IPS-NIHi7 (cell line): Measurements from ENCODE around the gene PA2G4.

ENCODE experiments used
- DNase-seq: peaks from one replicate; pipeline ENCODE4 v3.0.0; 2012; ENCODE audit warnings: mixed read lengths; ENCODE audit errors: extremely low spot score

Gene PA2G4

DNA sequence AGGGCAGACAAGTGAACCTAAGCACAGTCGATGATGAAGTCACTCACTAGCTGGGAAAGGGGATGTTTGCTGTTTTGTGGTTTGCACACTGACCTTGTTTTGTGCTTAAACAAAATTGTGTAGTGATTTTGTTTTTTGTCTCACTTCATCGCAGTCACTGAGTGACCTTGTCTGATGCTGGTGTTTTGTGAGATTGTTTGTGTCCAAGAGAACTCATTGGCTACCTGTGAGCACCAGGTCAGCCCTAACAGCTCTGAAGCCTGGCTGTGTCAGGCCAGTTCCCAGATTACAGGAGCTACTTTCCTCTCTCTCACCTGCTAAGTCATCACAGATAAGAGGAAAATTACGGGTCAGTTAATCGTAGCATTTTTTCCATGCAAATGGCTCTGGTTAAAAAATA is 19.8 kb downstream of the PA2G4 start:
- no peak for DNase-seq

DNA sequence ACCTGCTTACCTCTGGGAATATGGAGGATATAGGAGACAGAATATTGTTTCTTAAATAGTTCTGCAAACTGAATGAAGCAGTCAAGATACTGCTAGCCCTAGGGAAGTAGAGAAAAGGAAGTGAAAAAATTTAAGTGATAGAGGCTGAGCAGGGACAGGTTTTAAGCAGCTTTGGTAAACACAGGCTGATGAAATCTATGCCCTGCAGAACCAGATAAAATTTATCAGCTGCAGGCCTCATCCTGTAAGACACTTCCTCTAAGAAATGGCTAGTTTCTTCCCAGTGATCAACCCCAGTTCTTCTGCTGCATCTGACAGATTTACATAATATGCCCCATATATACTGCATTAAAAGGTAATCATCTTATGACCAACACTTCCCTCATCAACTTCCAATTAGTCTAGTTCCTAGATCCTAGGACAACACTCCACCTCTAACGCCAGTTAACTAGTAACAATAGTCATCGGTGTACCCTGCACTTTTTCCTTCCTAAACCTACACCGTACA is 22.4 kb downstream of the PA2G4 start:
- no peak for DNase-seq

DNA sequence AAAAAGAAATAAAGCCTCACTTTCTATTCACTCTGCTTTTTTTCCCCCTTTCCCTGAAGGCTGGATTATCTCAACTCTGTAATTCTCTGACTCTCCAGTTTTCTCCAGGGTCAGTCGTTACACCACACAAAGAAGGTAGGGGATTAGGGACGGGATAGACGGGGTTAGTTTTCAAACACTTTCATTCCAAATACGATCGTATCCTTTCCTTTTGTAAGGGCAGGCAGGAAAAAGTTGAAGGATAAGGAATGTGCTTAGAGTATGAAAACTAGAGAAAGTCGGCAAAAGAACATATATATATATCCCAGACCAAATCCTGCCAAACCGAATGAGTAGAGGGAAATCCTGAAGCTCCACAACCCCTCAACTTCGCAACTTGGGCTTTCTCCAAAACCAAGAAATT is 23.1 kb downstream of the PA2G4 start:
- DNase-seq, result no peak

DNA sequence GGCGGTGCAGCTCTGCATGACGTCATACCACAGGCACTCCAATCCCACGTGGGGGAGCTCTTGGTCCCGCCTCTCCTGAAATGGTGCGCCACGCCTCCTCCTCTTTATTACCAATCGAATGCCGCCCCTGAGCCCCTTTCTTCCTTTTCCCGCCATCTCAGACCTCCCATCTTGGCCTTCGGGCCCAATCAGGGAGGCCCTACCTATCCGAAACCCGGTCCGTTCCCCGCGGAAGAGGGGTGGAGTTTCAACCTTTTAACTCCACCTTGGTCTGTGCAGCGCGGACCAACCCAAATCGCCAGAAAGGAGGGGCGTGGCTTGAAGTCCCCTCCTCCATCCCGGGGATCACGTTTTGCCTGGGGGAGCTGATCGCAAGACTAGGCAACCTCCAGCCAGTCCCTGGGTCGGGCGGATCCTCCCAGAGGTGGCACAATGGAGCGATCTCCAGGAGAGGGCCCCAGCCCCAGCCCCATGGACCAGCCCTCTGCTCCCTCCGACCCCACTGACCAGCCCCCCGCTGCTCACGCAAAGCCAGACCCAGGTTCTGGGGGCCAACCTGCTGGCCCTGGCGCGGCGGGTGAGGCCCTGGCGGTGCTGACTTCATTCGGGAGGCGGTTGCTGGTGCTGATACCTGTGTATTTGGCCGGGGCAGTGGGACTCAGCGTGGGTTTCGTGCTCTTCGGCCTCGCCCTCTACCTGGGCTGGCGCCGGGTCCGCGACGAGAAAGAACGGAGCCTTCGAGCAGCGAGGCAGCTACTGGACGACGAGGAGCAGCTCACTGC is 23.7 kb downstream of the PA2G4 start, which contains the start of gene ESYT1:
Gene ESYT1 (plus strand): TSS at position 380 of the 782 bp plus-strand sequence. CDS start 53 bp downstream, at position 433.
- DNase-seq, result peak; percentile 98

DNA sequence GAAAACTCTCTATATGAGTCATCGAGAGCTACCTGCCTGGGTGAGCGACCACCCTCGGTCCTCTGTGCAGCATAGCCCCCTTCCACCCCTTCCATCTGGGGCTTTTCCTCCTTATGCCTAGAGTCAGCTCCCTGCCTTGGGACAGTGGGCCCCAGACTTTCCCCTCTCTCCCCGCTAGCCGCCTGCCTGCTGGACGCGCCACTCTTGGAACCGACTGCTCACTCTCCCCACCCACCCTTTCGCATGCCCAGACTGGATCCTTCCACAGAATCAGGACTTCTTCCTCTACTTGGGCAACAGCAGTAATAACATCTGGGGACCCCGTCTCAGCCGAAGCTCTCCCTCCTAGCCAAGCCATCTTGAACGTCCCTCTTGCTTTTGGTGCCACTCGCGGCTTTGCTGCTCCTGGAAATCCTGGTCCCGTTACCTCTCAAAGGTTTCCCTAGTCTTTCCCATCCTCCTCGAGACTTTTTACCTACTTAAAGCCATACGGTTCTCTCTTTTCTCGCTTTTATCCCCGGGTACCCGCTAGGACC is 24.4 kb downstream of the PA2G4 start:
- DNase-seq, result peak; percentile 22

DNA sequence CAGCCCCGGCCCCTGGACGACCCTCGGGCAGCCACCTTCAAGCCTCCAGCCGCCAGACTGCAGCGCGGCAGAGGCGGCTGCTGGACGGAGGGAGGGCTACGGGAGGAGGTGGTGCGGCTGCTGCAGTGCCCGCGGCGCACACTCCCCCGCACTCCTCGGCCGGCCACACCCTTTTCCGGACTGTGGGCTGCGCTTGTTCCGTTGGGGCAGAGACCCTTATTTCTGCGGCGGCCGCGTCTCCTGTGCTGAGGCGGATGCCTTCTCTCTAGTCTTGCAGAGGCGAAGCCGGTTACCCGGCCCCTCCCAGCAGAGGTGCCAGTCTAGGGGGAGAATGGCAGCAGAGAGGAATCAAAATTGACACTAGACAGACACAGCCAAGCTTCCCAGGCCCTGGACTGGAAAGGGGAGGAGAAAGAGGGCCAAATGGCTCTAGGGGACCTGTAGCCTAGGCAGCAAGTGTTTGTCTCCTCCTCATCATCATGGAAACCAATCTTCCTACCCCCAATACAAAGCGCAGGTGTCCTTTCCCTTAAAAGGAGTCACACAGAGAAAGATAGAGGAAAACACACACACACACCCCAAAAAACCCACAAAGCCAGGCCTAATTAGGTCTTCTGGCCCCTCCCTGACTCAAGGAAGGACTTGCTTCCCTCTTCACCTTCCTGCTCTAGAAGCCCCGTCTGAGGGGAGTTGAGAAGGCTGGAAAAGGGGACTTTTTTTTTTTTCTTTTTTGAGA is 25.0 kb downstream of the PA2G4 start:
- DNase-seq, result peak; percentile 79

DNA sequence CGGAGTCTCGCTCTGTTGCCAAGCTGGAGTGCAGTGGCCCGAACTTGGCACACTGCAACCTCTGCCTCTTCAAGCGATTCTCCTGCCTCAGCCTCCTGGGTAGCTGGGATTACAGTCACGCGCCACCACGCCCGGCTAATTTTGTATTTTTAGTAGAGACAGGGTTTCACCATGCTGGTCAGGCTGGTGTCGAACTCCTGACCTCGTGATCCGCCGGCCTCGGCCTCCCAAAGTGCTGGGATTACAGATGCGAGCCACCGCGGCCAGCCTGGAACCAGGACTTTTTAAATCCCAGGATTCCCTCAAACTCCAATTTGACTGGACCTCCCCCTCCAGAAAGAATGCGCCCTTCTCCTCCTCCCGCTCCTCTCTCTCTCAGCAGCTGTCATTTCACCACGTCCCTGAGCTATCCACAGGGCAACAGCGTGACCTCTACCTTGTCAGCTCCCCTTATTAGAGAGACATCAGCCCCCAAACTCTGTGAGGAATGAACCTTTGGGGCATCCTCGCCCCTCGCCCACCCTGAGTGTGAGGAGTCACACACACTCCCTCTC is 25.7 kb downstream of the PA2G4 start:
- no peak for DNase-seq

DNA sequence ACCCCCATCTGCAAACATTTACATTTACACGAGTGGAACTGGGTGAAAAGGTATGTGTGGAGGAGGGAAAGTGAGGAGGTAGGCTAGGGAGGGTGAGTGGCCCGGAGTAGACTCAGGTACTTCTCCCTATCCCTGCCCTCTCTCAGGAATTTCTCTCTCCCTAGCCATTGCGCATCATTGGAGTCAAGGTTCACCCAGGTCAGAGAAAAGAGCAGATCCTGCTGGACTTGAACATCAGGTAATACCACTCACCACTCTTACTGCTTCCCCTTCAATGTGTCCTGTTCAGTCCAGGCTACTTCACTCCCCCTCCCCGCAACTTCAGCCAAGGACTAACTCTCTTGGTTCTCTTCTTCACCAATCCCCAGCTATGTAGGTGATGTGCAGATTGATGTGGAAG is 26.5 kb downstream of the PA2G4 start:
- DNase-seq, result no peak

DNA sequence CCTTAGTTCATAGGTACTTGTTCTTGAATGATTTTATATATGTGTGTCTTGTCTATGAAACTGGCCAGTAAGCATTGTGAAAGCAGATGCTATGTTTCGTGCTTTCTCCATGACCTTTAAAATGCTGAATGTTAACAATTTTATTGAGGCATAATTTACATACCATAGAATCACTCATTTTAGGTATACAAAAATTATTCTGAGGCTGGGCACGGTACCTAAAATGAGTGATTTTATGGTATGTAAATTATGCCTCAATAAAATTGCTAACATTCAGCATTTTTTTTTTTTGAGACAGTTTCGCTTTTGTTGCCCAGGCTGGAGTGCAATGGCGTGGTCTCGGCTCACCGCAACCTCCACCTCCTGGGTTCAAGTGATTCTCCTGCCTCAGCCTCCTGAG is 30.5 kb downstream of the PA2G4 start:
- no peak for DNase-seq

DNA sequence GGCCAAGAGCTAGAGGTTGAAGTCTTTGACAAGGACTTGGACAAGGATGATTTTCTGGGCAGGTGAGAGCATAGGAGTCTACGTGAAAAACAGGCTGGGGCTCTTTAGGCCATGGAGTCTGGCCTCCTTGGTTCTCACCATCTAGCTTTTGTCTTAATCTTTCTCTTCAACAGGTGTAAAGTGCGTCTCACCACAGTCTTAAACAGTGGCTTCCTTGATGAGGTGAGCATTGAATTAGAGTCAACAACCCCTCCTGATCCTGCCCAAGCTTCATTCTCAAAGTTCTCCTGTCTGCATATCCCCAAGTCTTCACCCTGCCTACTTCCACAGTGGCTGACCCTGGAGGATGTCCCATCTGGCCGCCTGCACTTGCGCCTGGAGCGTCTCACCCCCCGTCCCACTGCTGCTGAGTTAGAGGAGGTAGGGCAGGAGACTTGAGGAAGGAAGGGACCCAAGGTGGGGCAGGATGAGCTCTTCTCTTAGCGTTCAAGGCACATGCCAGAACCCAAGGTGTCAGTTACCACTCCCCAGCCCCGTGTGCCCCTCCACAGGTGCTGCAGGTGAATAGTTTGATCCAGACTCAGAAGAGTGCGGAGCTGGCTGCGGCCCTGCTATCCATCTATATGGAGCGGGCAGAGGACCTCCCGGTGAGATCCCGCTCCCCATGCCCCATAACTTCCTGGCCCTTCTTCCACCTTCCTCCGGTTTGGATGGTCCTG is 33.7 kb downstream of the PA2G4 start:
- no peak for DNase-seq

DNA sequence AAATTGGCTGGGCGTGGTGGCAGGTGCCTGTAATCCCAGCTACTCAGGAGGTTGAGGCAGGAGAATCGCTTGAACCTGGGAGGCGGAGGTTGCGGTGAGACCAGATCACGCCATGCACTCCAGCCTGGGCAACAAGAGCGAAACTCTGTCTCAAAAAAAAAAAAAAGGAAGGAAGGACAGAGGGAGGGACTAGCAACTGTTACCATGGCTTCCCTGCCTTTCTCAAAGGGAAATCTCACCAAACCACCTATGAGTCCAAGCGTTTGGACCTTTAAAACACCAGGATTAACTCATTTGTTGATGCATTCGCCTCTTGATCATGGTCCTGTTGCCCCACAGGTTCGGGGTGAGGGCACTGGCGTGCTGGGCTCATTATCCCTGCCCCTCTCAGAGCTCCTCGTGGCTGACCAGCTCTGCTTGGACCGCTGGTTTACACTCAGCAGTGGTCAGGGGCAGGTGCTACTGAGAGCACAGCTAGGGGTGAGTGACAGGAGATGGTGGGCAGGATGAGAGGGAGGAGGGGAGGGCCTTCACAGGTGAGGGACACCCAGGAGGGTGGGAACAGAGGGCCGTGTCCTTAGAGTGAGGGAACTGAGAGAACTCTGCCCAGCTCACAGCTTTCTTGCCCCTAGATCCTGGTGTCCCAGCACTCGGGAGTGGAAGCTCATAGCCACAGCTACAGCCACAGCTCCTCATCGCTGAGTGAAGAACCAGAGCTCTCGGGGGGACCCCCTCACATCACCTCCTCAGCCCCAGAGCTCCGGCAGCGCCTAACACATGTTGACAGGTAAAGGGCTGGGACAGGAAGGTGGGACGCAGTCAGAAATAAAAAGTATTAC is 37.8 kb downstream of the PA2G4 start:
- no peak for DNase-seq

DNA sequence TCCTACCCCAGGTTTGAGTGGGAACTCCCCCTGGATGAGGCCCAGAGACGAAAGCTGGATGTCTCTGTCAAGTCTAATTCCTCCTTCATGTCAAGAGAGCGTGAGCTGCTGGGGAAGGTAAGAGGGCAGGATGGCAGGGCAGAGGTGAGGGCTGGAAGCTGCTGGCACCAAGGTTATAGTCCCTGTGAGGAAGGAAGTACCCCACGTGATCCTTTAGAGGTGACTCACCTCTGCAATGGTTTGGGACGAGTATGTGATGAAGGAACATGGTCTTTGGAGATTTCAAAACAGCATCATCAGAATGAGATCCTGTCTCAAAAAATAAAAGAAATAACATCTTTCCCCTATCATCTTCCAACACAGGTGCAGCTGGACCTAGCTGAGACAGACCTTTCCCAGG is 38.9 kb downstream of the PA2G4 start:
- no peak for DNase-seq

DNA sequence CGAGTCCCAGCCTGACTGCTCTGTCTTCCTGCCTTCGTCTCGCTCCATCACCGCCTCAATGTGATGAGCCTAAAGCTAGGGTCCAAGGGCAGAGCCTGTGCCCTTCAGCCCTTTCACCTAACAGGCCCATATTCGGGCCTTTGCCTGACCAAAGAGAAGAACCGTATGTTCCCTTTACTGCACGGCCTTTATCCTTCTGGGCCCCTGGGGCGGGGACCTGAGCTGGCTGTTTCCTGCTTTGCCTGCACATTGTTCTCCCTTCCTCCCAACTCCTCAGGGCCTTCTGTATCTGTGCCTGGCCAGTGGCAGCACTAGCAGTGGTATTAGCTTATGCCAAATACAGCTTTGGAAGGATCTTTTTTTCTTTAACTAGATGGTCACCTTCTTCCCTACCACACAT is 39.5 kb downstream of the PA2G4 start:
- DNase-seq, result no peak

DNA sequence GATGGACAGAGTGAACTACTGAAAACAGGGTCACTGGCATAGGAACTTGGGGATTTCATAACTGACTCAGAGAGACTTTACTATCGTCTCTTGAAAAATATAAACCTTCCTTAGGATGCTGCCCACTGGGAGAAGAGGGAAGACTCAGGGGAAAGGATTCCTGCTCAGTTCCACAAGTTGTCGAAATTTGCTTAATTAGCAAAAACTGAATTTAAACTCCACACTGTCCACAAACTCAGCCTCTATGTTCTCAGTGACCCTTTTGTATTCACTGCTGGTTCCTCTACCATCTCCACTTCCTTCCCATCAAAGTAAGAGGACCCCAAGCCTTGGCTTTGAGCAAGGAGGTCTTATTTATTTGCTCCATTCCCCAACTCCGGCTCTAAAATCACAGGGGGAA is 40.9 kb downstream of the PA2G4 start:
- no peak for DNase-seq

DNA sequence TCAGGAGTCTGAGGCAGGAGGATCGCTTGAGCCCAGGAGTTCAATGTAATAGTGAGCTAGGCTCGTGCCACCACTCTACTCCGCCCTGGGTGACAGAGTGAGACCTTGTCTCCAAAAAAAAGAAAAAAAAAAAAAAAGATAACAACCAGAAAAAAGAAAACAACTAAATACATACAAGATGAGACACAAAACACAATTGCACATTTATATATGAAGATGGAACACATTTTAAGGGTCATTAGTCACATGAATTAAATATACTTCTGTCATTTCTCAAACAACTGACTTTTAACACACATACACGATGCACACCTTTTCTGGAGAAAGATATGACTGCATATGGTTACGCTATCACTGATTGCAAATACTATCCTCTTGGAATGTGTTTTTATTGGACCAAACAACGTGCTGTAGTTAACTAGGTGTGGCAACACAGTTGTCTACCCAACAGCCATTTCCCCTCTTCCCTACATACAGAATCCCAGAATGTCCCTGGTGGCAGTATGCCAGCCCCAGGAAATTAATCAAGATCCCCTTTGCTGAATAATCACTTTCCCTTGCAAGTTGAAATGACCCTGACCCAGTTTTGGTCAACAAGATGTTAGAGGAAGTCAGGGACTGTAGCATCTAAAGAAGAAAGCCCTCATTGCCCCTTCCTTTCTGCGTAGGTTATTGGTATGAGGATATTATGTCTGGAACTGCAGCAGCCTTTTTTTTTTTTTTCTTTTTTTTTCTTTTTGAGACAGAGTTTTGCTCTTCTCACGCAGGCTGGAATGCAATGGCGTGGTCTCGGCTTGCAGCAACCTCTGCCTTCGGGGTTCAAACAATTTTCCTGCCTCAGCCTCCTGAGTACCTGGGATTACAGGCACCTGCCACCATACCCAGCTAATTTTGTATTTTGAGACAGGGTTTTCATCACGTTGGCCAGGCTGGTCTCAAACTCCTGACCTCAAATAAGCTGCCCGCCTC is 42.4 kb downstream of the PA2G4 start:
- DNase-seq, result no peak

DNA sequence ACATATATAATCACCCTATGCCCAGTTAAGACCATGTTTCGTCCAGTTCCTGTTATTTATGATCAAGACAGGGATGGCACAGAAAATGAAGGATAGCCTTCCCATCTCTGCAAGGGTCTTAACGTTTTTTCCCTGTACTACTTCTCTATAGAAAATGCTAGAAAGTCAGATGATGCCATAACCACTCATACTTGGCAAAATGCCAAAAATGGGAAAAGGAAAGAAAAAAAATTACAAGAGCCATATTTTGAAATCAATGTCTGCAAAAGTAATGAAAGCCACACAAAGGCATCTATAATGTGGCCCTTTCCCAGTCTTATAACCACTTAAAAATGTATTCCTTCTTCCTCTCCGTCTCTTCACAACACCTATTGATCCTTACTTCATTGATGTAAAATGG is 46.2 kb downstream of the PA2G4 start:
- no peak for DNase-seq

DNA sequence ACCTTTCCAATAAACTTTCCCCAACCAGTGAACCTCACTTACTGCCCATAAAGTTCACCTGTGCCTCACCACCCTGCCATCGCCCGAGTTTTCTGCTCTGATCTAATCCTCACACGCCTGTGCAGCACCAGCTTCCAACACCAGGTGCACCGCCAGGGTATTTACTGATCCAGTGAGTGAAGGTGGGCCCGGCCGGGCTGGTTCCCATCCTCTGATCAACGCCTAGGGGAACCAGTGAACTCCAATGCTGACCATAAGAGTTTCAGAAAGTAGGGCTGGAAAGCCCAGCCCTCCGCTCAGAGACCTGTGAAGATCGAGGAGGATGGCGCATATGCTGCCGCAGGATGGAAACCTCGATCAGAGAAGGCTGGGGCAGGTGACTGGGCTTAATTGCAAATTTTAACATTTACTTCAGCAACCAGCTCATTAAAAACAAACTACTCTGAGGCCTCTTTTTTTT is 47.3 kb downstream of the PA2G4 start:
- DNase-seq, result peak; percentile 73

DNA sequence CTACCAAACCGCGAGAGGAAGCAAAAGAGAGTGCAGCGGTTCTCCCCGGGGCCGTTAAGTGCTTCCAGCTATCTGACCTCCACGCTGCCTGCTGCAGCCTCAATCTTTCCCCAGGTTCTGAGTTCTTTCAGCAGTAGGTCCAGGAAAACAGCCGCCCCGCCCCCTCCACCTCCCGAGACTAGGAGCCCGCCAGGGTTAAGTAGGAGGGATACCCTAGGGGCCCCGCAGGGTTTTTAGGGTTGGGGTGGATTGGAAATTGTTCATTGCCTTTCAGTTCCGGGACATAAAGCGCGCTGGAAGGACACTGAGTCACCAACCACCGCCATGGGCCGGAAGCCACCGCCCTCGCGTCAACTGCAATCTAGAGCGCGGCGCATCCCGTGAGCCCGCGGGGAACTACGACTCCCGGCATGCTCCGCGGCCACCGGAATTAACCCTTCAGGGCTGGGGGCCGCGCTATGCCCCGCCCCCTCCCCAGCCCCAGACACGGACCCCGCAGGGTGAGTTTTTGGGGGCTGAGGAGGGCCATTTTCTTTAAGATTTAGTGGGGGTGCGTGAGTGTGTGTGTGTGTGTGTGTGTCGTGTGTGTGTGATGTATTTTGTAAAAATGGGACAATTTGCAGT is 47.9 kb downstream of the PA2G4 start, which contains the start of gene MYL6B:
Gene MYL6B (plus strand): TSS at position 456 of the 624 bp plus-strand sequence. CDS start 1,332 bp downstream, outside the sequence.
- DNase-seq, result peak; percentile 93
